Stimulated activated CD4-positive, alpha-beta T cell treated with anti-CD3 and anti-CD28 coated beads, Interleukin-12 subunit alpha, Interleukin-12 subunit beta, amount 100 ng/mL, for 4 hours (primary cell): ENCODE results near the gene TMEM239.

Experiments
- DNase-seq: peaks from one replicate; pipeline ENCODE4 v3.0.0-alpha.2; 2020

TMEM239 gene

DNA sequence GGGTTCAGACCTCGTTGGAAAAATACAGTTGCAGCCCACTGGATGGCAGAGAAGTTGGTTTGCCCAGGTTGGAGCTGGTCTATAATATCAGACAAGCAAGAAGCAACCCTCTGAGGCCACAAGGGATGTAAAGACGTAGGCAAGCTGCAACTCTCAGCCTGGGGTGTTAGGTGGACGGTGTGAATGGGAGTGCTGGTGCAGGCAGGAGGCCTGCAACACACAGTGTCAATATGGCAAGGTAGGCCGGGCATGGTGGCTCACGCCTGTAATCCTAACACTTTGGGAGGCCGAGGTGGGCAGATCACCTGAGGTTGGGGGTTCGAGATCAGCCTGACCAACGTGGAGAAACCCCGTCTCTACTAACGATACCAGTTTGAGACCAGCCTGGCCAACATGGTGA is 34.9 kb downstream of the TMEM239 start:
- DNase-seq: no peak

DNA sequence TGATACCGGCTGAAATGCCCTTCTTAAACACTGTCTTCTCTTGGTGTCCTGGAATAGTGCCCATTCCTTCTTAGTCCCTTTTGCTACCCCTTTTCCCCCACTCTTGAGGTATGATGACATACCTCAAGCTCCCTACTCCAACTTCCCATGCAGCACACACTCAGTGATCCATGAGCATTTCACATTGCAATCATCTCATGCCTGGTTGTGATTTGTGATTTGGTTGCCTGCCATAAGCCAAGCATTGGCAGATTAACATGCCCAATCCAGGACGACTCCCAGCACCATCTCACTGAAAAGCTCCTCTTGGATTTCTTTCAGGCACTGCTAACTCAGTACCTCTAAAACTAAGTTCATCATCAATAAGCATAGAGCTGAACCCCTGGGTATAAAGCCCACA is 42.4 kb downstream of the TMEM239 start:
- DNase-seq: no peak

DNA sequence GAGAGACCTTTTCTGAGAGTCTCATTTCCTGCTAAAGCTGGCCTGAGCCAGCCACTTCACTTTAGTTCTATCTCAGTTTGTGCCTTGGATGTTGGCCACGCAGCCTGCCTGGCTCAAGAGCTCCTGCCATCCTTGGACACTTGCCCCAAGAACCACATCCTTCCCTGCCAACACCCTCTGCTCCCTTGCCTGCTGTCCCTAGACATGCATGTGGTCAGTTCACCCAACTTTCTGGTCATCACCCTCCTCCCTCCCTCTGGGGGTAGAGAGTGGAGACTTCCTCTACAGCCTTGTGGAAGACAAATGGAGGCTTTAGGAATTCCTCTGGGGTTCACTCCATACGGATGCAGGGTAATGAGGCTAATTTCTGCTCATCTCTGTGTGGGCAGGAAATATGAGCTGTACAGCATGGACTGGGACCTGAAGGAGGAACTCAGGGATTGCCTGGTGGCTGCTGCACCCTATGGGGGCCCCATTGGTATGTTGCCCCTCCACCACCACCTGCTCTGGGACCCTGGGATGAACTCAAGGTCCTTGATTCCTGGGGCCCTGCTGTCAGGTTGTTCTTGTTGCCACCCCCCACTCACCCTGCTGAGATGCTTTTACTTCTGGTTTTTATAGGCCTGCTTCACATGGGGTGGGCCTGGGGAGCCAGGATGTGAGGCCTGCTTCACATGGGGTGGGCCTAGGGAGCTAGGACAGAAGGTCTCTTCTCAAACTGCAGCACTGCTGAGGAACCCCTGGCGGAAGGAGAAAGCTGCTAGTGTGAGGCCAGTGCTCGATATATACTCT is 43.4 kb downstream of the TMEM239 start:
- DNase-seq: no peak

DNA sequence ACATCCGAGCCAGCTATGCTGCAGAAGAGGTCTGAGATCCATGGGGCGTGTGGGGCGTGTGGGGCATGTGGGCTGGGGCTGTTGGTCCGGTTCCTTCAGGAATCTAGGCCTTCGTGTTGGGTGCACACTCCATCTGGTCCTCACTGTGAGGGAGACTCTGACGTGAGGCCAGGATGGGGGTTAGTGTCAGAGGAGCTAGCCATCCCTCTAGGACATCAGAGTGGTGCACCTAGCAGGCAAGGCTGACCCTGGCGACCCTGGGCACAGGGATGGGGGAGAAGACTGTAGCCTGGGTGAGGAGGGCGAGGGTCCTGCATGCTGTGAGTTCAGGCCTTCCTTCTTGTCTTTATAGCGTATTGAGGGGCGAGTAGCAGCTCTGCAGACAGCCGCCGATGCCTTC is 48.5 kb downstream of the TMEM239 start:
- DNase-seq: no peak

DNA sequence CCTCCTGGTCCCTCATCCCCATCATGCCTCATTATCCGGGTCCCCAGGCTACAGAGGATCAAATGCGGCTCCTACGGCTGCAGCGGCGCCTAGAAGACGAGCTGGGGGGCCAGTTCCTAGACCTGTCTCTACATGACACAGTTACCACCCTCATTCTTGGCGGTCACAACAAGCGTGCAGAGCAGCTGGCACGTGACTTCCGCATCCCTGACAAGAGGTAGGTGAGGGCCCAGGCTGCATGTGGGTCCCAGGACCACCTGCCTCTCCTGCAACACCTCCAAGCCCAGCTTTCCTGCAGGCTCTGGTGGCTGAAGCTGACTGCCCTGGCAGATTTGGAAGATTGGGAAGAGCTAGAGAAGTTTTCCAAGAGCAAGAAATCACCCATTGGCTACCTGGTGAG is 48.9 kb downstream of the TMEM239 start:
- DNase-seq: no peak

DNA sequence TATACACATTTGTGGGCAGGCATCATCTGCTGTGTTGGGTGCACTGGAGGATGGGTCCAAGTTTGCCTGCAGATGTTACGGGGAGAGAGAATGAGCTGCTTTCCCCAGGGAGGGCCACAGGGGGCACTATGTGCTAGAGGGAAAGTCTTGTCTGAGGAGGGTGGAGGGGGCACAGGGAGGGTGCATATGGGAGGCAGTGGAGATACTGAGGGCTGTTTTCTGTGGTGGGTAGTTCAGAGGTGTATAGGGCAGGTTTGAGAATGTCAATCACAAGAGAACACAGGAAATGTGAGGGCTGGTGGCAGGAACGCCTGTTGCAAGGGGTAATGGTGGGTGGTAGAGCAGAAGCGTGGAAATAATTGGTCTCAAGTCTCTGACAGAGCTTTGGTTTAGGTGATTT is 49.5 kb downstream of the TMEM239 start:
- DNase-seq: peak; percentile 36

DNA sequence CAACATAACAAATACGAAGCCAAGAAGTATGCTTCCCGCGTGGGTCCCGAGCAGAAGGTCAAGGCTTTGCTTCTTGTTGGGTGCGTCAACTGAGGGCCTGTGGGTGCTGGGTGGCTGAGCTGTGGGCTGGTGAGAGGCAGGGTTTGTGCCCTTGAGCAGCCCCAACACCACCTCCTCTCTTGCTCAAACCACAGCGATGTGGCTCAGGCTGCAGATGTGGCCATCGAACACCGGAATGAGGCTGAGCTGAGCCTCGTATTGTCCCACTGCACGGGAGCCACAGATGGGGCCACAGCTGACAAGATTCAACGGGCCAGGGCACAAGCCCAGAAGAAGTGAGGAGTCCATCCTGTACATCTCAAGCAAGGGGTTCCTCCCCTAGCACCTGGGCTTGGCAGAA is 50.1 kb downstream of the TMEM239 start:
- DNase-seq: no peak

DNA sequence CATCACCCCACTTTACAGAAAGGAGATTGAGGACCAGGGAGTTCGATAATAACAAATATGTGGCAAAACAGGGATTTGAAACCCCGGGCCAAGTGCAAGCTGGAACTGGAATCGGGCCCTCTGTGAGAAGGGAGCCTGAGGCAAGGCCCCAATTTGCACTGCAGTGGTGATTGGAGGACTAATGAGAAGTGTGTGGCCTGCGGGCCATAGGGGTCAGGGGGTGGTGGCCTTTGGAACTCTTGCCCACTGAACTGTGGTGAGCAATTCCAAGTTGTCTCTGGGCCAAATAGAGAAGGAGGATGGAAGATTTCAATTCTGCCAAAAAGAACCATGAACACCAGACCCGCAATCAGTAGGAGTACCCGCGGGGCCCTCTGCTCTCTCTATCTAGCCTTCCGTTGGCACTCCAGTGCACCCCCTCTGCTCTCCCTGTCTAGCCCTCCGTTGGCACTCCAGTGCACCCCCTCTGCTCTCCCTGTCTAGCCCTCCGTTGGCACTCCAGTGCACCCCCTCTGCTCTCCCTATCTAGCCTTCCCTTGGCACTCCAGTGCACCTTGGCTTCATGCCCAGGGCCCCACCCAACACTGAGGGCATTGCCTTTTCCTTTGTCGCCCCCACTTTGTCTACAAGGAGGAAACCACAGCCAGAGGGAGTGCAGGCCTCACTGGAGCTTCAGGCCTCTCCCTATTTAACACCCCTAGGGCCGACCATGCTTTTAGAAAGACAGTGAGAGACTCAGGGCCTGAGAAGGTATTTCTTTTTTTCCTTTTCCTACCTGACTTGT is 51.1 kb downstream of the TMEM239 start:
- DNase-seq: no peak
